SK-N-MC (cell line): ENCODE results near the gene ADAMTS17.

Experiments used
- EZH2 ChIP-seq: fragments of 200-600 bp; sonication (generic); IDR thresholded peaks from one replicate; pipeline ENCODE4 v1.6.1; 2017; ENCODE audit warnings: antibody characterized with exemption
- FOXP2 ChIP-seq: optimal IDR thresholded peaks from 2 replicates; pipeline ENCODE3; 2011; ENCODE audit warnings: mild to moderate bottlenecking, moderate library complexity; ENCODE audit not compliant: insufficient read depth; ENCODE audit errors: extremely low read length, control extremely low read depth
- POLR2AphosphoS5 ChIP-seq: IDR thresholded peaks from 2 replicates; pipeline ENCODE4 v1.6.1; 2012; ENCODE audit warnings: mild to moderate bottlenecking, low read depth, low read length, borderline replicate concordance

DNA sequence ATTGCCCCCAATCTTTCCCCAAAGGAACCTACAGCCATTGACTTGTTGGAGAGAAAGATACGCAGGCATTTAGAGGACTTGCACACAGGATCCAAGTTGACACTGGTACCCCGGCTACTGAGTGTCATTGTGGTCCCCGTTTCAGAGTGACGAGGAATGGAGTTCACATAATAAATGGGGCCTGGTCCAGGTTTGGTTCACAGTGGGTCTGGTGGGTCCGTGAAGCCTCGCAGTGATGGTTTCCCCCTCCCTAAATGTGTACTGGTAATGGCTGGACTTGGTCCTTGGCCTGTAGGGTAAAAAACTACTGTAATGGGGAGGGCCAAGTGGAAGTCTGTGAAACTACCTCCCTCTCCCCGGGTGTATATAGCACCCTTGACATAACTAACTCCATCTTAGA lies 376.4 kb downstream of the ADAMTS17 start:
- TF ChIP-seq EZH2 (no peak), POLR2AphosphoS5 (no peak), FOXP2 (no peak)
